Activated T-helper 1 cell treated with anti-CD3 and anti-CD28 coated beads, Interleukin-12 subunit alpha, Interleukin-12 subunit beta, Interleukin-2, Interleukin-4 antibody, amounts not matched to agents 30 ng/mL and 10 ng/mL and 1 ng/mL, durations not matched to agents 14 hours and 24 hours and 36 hours (primary cell): ENCODE measurements around the gene MRPS33. TPM values are rescaled to one million over a fixed set of nuclear protein-coding genes. Genes with fewer than 3 reads are reported as not detected.

Source experiments
- DNase-seq: peaks from one replicate; pipeline ENCODE4 v3.0.0; 2021; ENCODE audit warnings: low spot score
- H3K27ac Mint-ChIP-seq: one replicate; pipeline ENCODE4 v1.8.0; 2021; ENCODE audit warnings: mild to moderate bottlenecking, mixed read lengths
- H3K27me3 Mint-ChIP-seq: one replicate; pipeline ENCODE4 v1.8.0; 2022; ENCODE audit warnings: mild to moderate bottlenecking, moderate library complexity, mixed read lengths; ENCODE audit not compliant: insufficient read depth
- H3K36me3 Mint-ChIP-seq: one replicate; pipeline ENCODE4 v1.8.0; 2021; ENCODE audit warnings: low read depth, mixed read lengths
- H3K4me1 Mint-ChIP-seq: one replicate; pipeline ENCODE4 v1.8.0; 2021; ENCODE audit warnings: low read depth, mixed read lengths
- H3K4me3 Mint-ChIP-seq: one replicate; pipeline ENCODE4 v1.8.0; 2021; ENCODE audit warnings: mild to moderate bottlenecking, moderate library complexity, mixed read lengths
- H3K9me3 Mint-ChIP-seq: one replicate; pipeline ENCODE4 v1.8.0; 2021; ENCODE audit warnings: mixed read lengths
- intact Hi-C: fragments of 100-400 bp; cut with micrococcal nuclease; formaldehyde crosslinking; loops from one replicate; pipeline ENCODE4 v1.15.1; 2024
- total RNA-seq: library from RNA; stranded (reverse); gene quantifications from 2 replicates; pipeline ENCODE4 v1.2.3, GENCODE V29; 2022

Gene MRPS33
- total RNA-seq, 1 donor from 2014 or later: 73.9 TPM

- H3K4me1 Mint-ChIP-seq: peaks cover 7% of the 10 kb centered on the region
- intact Hi-C loops: no loop called here
- H3K27me3 Mint-ChIP-seq: peaks cover 28% of the 10 kb centered on the region
- no peak overlapping the region for H3K27ac Mint-ChIP-seq
- peaks cover 38% of the 10 kb centered on the region for H3K9me3 Mint-ChIP-seq
- no peak for DNase-seq
- H3K36me3 Mint-ChIP-seq: peaks cover 13% of the 10 kb centered on the region
- no peak overlapping the region for H3K4me3 Mint-ChIP-seq
Observed at GRCh38 chr7:141028767-141029166, 14.0 kb upstream of the MRPS33 start.

GRCh38 chr7:141027043-141027442, 12.3 kb upstream of the MRPS33 start:
- Mint-ChIP-seq H3K9me3 (peaks cover 43% of the 10 kb centered on the region), H3K4me1 (peaks cover 22% of the 10 kb centered on the region), H3K27me3 (peaks cover 25% of the 10 kb centered on the region), H3K4me3 (no peak overlapping the region), H3K27ac (no peak overlapping the region), H3K36me3 (peaks cover 18% of the 10 kb centered on the region)
- intact Hi-C loops: no loop called here
- no peak for DNase-seq

GRCh38 chr7:141024668-141025067, 9.9 kb upstream of the MRPS33 start:
- H3K9me3 Mint-ChIP-seq: peaks cover 40% of the 10 kb centered on the region
- peaks cover 25% of the 10 kb centered on the region for H3K27me3 Mint-ChIP-seq
- no peak overlapping the region for H3K4me3 Mint-ChIP-seq
- intact Hi-C loops: no loop called here
- no peak overlapping the region for H3K27ac Mint-ChIP-seq
- DNase-seq: no peak
- H3K4me1 Mint-ChIP-seq: peaks cover 22% of the 10 kb centered on the region
- H3K36me3 Mint-ChIP-seq: peaks cover 18% of the 10 kb centered on the region

GRCh38 chr7:141023295-141023694, 8.5 kb upstream of the MRPS33 start:
- peaks cover 22% of the 10 kb centered on the region for H3K4me1 Mint-ChIP-seq
- DNase-seq: no peak
- H3K27ac Mint-ChIP-seq: peak overlapping the region; percentile 46
- peaks cover 23% of the 10 kb centered on the region for H3K27me3 Mint-ChIP-seq
- H3K4me3 Mint-ChIP-seq: peak overlapping the region; percentile 46
- peaks cover 20% of the 10 kb centered on the region for H3K36me3 Mint-ChIP-seq
- H3K9me3 Mint-ChIP-seq: peaks cover 36% of the 10 kb centered on the region
- intact Hi-C loops: loop anchor here (1.0 to 2.0 kb wide), 2 partner anchors 9 to 30 kb away; partner anchors contain the start of gene MRPS33

GRCh38 chr7:141017555-141017954, 2.8 kb upstream of the MRPS33 start:
- Mint-ChIP-seq H3K4me3 (no peak overlapping the region), H3K27ac (no peak overlapping the region), H3K36me3 (peaks cover 9% of the 10 kb centered on the region), H3K9me3 (peaks cover 7% of the 10 kb centered on the region), H3K27me3 (peaks cover 27% of the 10 kb centered on the region), H3K4me1 (peaks cover 28% of the 10 kb centered on the region)
- no peak for DNase-seq
- intact Hi-C loops: loop anchor here (10.0 kb wide), 1 partner anchor 1653 kb away; no protein-coding TSS in a partner anchor

GRCh38 chr7:141016349-141016748, 1.6 kb upstream of the MRPS33 start:
- DNase-seq: no peak
- intact Hi-C loops: loop anchor here (10.0 kb wide), 1 partner anchor 1652 kb away; no protein-coding TSS in a partner anchor
- Mint-ChIP-seq H3K4me1 (peaks cover 36% of the 10 kb centered on the region), H3K27ac (no peak overlapping the region), H3K4me3 (no peak overlapping the region), H3K27me3 (peaks cover 24% of the 10 kb centered on the region), H3K36me3 (peaks cover 9% of the 10 kb centered on the region), H3K9me3 (peaks cover 7% of the 10 kb centered on the region)

GRCh38 chr7:141014125-141014523, 628 bp downstream of the MRPS33 start:
- intact Hi-C loops: loop anchor here (1.0 to 10.0 kb wide), 15 partner anchors 9 to 1649 kb away; partner anchors contain the start of genes AGK, NDUFB2, RAB19 and SSBP1
- Mint-ChIP-seq H3K4me3 (peak overlapping the region; percentile 92), H3K27me3 (peaks cover 11% of the 10 kb centered on the region), H3K36me3 (peaks cover 16% of the 10 kb centered on the region), H3K4me1 (peaks cover 40% of the 10 kb centered on the region), H3K9me3 (peaks cover 7% of the 10 kb centered on the region), H3K27ac (peak overlapping the region; percentile 98)
- no peak for DNase-seq

GRCh38 chr7:141013345-141013715, 1.4 kb downstream of the MRPS33 start:
- Mint-ChIP-seq H3K36me3 (peaks cover 15% of the 10 kb centered on the region), H3K27ac (peak overlapping the region; percentile 98), H3K4me1 (peaks cover 40% of the 10 kb centered on the region), H3K9me3 (peaks cover 7% of the 10 kb centered on the region), H3K27me3 (peaks cover 7% of the 10 kb centered on the region), H3K4me3 (peak overlapping the region; percentile 92)
- intact Hi-C loops: loop anchor here (5.0 to 10.0 kb wide), 6 partner anchors 286 to 1649 kb away; partner anchors contain the start of gene RAB19
- DNase-seq: no peak

- H3K36me3 Mint-ChIP-seq: peaks cover 15% of the 10 kb centered on the region
- peaks cover 40% of the 10 kb centered on the region for H3K4me1 Mint-ChIP-seq
- intact Hi-C loops: loop anchor here (1.0 to 10.0 kb wide), 9 partner anchors 202 to 1648 kb away; partner anchors contain the start of genes MKRN1 and RAB19
- peak overlapping the region; percentile 98 for H3K27ac Mint-ChIP-seq
- DNase-seq: no peak
- H3K9me3 Mint-ChIP-seq: peaks cover 7% of the 10 kb centered on the region
- H3K4me3 Mint-ChIP-seq: peak overlapping the region; percentile 92
- peaks cover 5% of the 10 kb centered on the region for H3K27me3 Mint-ChIP-seq
Observed at GRCh38 chr7:141012696-141013344, 1.9 kb downstream of the MRPS33 start.

- Mint-ChIP-seq H3K27ac (peak overlapping the region; percentile 98), H3K4me3 (peak overlapping the region; percentile 29), H3K4me1 (peaks cover 40% of the 10 kb centered on the region), H3K36me3 (peaks cover 19% of the 10 kb centered on the region), H3K27me3 (no peaks in the 10 kb centered on the region), H3K9me3 (peaks cover 7% of the 10 kb centered on the region)
- DNase-seq: peak; percentile 72
- intact Hi-C loops: loop anchor here (1.0 to 10.0 kb wide), 9 partner anchors 201 to 1647 kb away; partner anchors contain the start of genes MKRN1 and RAB19
Observed at GRCh38 chr7:141012044-141012685, 2.6 kb downstream of the MRPS33 start.

GRCh38 chr7:141011443-141011842, 3.3 kb downstream of the MRPS33 start:
- no peaks in the 10 kb centered on the region for H3K27me3 Mint-ChIP-seq
- no peak overlapping the region for H3K4me3 Mint-ChIP-seq
- no peak overlapping the region for H3K27ac Mint-ChIP-seq
- intact Hi-C loops: loop anchor here (5.0 to 10.0 kb wide), 6 partner anchors 284 to 1647 kb away; partner anchors contain the start of gene RAB19
- H3K9me3 Mint-ChIP-seq: peaks cover 5% of the 10 kb centered on the region
- H3K4me1 Mint-ChIP-seq: peaks cover 40% of the 10 kb centered on the region
- no peak for DNase-seq
- H3K36me3 Mint-ChIP-seq: peaks cover 24% of the 10 kb centered on the region

- Mint-ChIP-seq H3K36me3 (peaks cover 13% of the 10 kb centered on the region), H3K27me3 (peaks cover 10% of the 10 kb centered on the region), H3K4me3 (no peak overlapping the region), H3K9me3 (no peaks in the 10 kb centered on the region), H3K27ac (no peak overlapping the region), H3K4me1 (no peaks in the 10 kb centered on the region)
- no peak for DNase-seq
- intact Hi-C loops: no loop called here
Observed at GRCh38 chr7:141003172-141004065, 11.3 kb downstream of the MRPS33 start.
